Activated B cell treated with CpG ODN at 0.5 μM for 24 hours (primary cell): ENCODE results near the gene GRAP. TPM values are rescaled to one million over a fixed set of nuclear protein-coding genes. Genes with fewer than 3 reads are reported as not detected.
A peak's percentile ranks its signal among the peaks of the same experiment; 100 is the strongest.

ENCODE experiments used
- ATAC-seq: fragments of 200-7000 bp; cut with Tn5 transposase; one replicate; pipeline ENCODE4 v1.10.0; 2021; ENCODE audit warnings: low read depth, mild to moderate bottlenecking, moderate library complexity
- CTCF ChIA-PET: fragments of 350-600 bp; sonication (Branson Sonifier 250); formaldehyde crosslinking; loops from one replicate; lab custom pipeline; 2021; ENCODE audit warnings: antibody characterized with exemption; lab: Charles Lee
- POLR2A ChIA-PET: fragments of 350-600 bp; sonication (Branson Sonifier 250); formaldehyde crosslinking; loops from one replicate; lab custom pipeline; 2021; ENCODE audit warnings: antibody characterized with exemption; lab: Charles Lee
- DNase-seq: peaks from one replicate; pipeline ENCODE4 v3.0.0; 2022
- H3K27ac Mint-ChIP-seq: one replicate; pipeline ENCODE4 v1.8.0; 2020; ENCODE audit warnings: mixed read lengths
- H3K27me3 Mint-ChIP-seq: one replicate; pipeline ENCODE4 v1.8.0; 2021; ENCODE audit warnings: mixed read lengths
- H3K36me3 Mint-ChIP-seq: one replicate; pipeline ENCODE4 v1.8.0; 2021; ENCODE audit warnings: low read depth, mixed read lengths
- H3K4me1 Mint-ChIP-seq: one replicate; pipeline ENCODE4 v1.8.0; 2021; ENCODE audit warnings: mixed read lengths
- H3K4me3 Mint-ChIP-seq: one replicate; pipeline ENCODE4 v1.8.0; 2020; ENCODE audit warnings: mild to moderate bottlenecking, mixed read lengths
- H3K9me3 Mint-ChIP-seq: one replicate; pipeline ENCODE4 v1.8.0; 2020; ENCODE audit warnings: mixed read lengths
- CTCF ChIP-seq: fragments of 200-600 bp; IDR thresholded peaks from one replicate; pipeline ENCODE4 v1.8.0; 2022; ENCODE audit warnings: antibody characterized with exemption, mild to moderate bottlenecking
- intact Hi-C: fragments of 100-400 bp; cut with micrococcal nuclease; formaldehyde crosslinking; loops from one replicate; pipeline ENCODE4 v1.15.1; 2024
- total RNA-seq: library from RNA; stranded (reverse); gene quantifications from 2 replicates; pipeline ENCODE4 v1.2.3, GENCODE V29; 2022

Gene GRAP
- total RNA-seq, 1 donor from 2014 or later, result 39.2 TPM

- DNase-seq (no peak), ATAC-seq (no peak)
- intact Hi-C loops, result no loop called here
- Mint-ChIP-seq H3K4me1 (peaks cover 32% of the 10 kb centered on the region), H3K4me3 (peak overlapping the region; percentile 52), H3K9me3 (no peaks in the 10 kb centered on the region), H3K27me3 (no peaks in the 10 kb centered on the region), H3K27ac (peak overlapping the region; percentile 60), H3K36me3 (peaks cover 7% of the 10 kb centered on the region)
- ChIA-PET CTCF (no interaction called here), POLR2A (interaction anchor here (1.8 kb wide), 1 partner anchor 58 kb away, joined by 5 read pairs; no protein-coding TSS in a partner anchor)
- no peak for TF ChIP-seq CTCF
Measured at GRCh38 chr17:19005789-19006430, 40.8 kb downstream of the GRAP start.

GRCh38 chr17:19005137-19005773 is 41.5 kb downstream of the GRAP start:
- peak overlapping the region; percentile 75 for H3K27ac Mint-ChIP-seq
- H3K4me1 Mint-ChIP-seq, result peaks cover 32% of the 10 kb centered on the region
- CTCF ChIA-PET, result interaction anchor here (1.2 kb wide), 1 partner anchor 44 kb away, joined by 4 read pairs; no protein-coding TSS in a partner anchor
- peak overlapping the region; percentile 78 for H3K4me3 Mint-ChIP-seq
- no peaks in the 10 kb centered on the region for H3K9me3 Mint-ChIP-seq
- no peaks in the 10 kb centered on the region for H3K27me3 Mint-ChIP-seq
- DNase-seq (no peak), ATAC-seq (peak; percentile 6)
- intact Hi-C loops, result no loop called here
- H3K36me3 Mint-ChIP-seq, result peaks cover 13% of the 10 kb centered on the region
- TF ChIP-seq CTCF, result no peak
- POLR2A ChIA-PET, result interaction anchor here (1.0 to 1.8 kb wide), 4 partner anchors 13 to 148 kb away, joined by 4 to 9 read pairs (median 4); partner anchors contain the start of gene PRPSAP2

GRCh38 chr17:19004421-19005136 is 42.2 kb downstream of the GRAP start, which contains the start of gene FAM83G:
Gene FAM83G, minus strand, starts transcription at chr17:19004764. Its CDS starts 723 bp downstream, at chr17:19004041.
- ChIA-PET POLR2A (interaction anchor here (0.5 to 1.8 kb wide), 6 partner anchors 10 to 149 kb away, joined by 3 to 9 read pairs (median 4); partner anchors contain the start of gene PRPSAP2), CTCF (interaction anchor here (1.2 kb wide), 1 partner anchor 43 kb away, joined by 4 read pairs; no protein-coding TSS in a partner anchor)
- intact Hi-C loops, result no loop called here
- Mint-ChIP-seq H3K36me3 (peaks cover 13% of the 10 kb centered on the region), H3K4me3 (peak within 1 kb of the TSS; percentile 88), H3K9me3 (no peaks in the 10 kb centered on the region), H3K4me1 (peaks cover 33% of the 10 kb centered on the region), H3K27me3 (no peaks in the 10 kb centered on the region), H3K27ac (peak within 1 kb of the TSS; percentile 75)
- peak; percentile 83 for DNase-seq
- TF ChIP-seq CTCF, result no peak
- ATAC-seq, result peak; percentile 84

GRCh38 chr17:19003543-19004420 is 43.0 kb downstream of the GRAP start:
- peak; percentile 35 for ATAC-seq
- H3K27ac Mint-ChIP-seq, result peak overlapping the region; percentile 73
- DNase-seq, result peak; percentile 40
- peak overlapping the region; percentile 88 for H3K4me3 Mint-ChIP-seq
- no peaks in the 10 kb centered on the region for H3K27me3 Mint-ChIP-seq
- no peak for TF ChIP-seq CTCF
- intact Hi-C loops, result no loop called here
- peaks cover 13% of the 10 kb centered on the region for H3K36me3 Mint-ChIP-seq
- POLR2A ChIA-PET, result interaction anchor here (0.6 to 1.8 kb wide), 7 partner anchors 9 to 1189 kb away, joined by 3 to 9 read pairs (median 4); partner anchors contain the start of gene PRPSAP2
- H3K4me1 Mint-ChIP-seq, result peaks cover 33% of the 10 kb centered on the region
- CTCF ChIA-PET, result interaction anchor here (1.2 kb wide), 1 partner anchor 43 kb away, joined by 4 read pairs; no protein-coding TSS in a partner anchor
- H3K9me3 Mint-ChIP-seq, result no peaks in the 10 kb centered on the region
